SK-N-SH treated with all-trans-retinoic acid at 6 μM for 48 hours (cell line): Measurements from ENCODE around the gene CEP57L1.

Experiments used
- ATAC-seq: fragments of 200-7000 bp; cut with Tn5 transposase; 3 replicates; pipeline ENCODE4 v1.9.1; 2020; ENCODE audit warnings: mild to moderate bottlenecking, moderate library complexity
- ARNTL ChIP-seq: fragments of 450-650 bp; formaldehyde crosslinking; IDR thresholded peaks from 2 replicates; pipeline ENCODE4 v1.5.0; 2020; ENCODE audit warnings: low read depth, mild to moderate bottlenecking, moderate library complexity, borderline replicate concordance
- BACH2 ChIP-seq: fragments of 250-450 bp; sonication (Bioruptor Pico); IDR thresholded peaks from 2 replicates; pipeline ENCODE4 v1.9.0; 2021; ENCODE audit warnings: mild to moderate bottlenecking, borderline replicate concordance
- CSDC2 ChIP-seq: fragments of 250-450 bp; sonication (Bioruptor Pico); IDR thresholded peaks from 2 replicates; pipeline ENCODE4 v1.5.0; 2020; ENCODE audit warnings: mild to moderate bottlenecking, moderate library complexity
- ESRRG ChIP-seq: fragments of 250-450 bp; sonication (Bioruptor Pico); IDR thresholded peaks from 2 replicates; pipeline ENCODE4 v1.6.1; 2021; ENCODE audit warnings: mild to moderate bottlenecking
- GLIS3 ChIP-seq: fragments of 250-450 bp; sonication (Bioruptor Pico); IDR thresholded peaks from 2 replicates; pipeline ENCODE4 v1.5.0; 2020; ENCODE audit warnings: mild to moderate bottlenecking, moderate library complexity
- ISL1 ChIP-seq: fragments of 250-450 bp; sonication (Bioruptor Pico); IDR thresholded peaks from 2 replicates; pipeline ENCODE4 v2.1.2; 2022; ENCODE audit warnings: mild to moderate bottlenecking, moderate library complexity
- OSR1 ChIP-seq: fragments of 250-450 bp; sonication (Bioruptor Pico); IDR thresholded peaks from 2 replicates; pipeline ENCODE4 v1.8.0; 2022; ENCODE audit warnings: moderate library complexity, mild to moderate bottlenecking, inconsistent platforms
- PPARA ChIP-seq: fragments of 250-450 bp; sonication (Bioruptor Pico); IDR thresholded peaks from 2 replicates; pipeline ENCODE4 v1.5.0; 2020; ENCODE audit warnings: mild to moderate bottlenecking, borderline replicate concordance
- SNAI2 ChIP-seq: fragments of 250-450 bp; sonication (Bioruptor Pico); IDR thresholded peaks from 2 replicates; pipeline ENCODE4 v1.5.0; 2020; ENCODE audit warnings: mild to moderate bottlenecking, moderate library complexity
- TCF4 ChIP-seq: fragments of 250-450 bp; sonication (Bioruptor Pico); IDR thresholded peaks from 2 replicates; pipeline ENCODE4 v1.8.0; 2021; ENCODE audit warnings: mild to moderate bottlenecking, moderate library complexity, borderline replicate concordance
- TOX ChIP-seq: fragments of 250-450 bp; sonication (Bioruptor Pico); IDR thresholded peaks from 2 replicates; pipeline ENCODE4 v1.8.0; 2021; ENCODE audit warnings: mild to moderate bottlenecking, moderate library complexity, borderline replicate concordance
- TSHZ2 ChIP-seq: fragments of 250-450 bp; sonication (Bioruptor Pico); IDR thresholded peaks from 2 replicates; pipeline ENCODE4 v1.5.0; 2020; ENCODE audit warnings: mild to moderate bottlenecking, moderate library complexity
- ZC3H10 ChIP-seq: fragments of 250-450 bp; sonication (Bioruptor Pico); IDR thresholded peaks from 2 replicates; pipeline ENCODE4 v1.5.1; 2021; ENCODE audit warnings: mild to moderate bottlenecking, moderate library complexity
- ZFP3 ChIP-seq: fragments of 250-450 bp; sonication (Bioruptor Pico); IDR thresholded peaks from 2 replicates; pipeline ENCODE4 v1.5.0; 2020; ENCODE audit warnings: mild to moderate bottlenecking, moderate library complexity
- ZFP30 ChIP-seq: fragments of 450-650 bp; formaldehyde crosslinking; IDR thresholded peaks from 2 replicates; pipeline ENCODE4 v1.5.0; 2022; ENCODE audit warnings: mild to moderate bottlenecking, moderate library complexity
- ZNF565 ChIP-seq: fragments of 450-650 bp; formaldehyde crosslinking; conservative IDR thresholded peaks from 2 replicates; pipeline ENCODE4 v1.5.0; 2020; ENCODE audit warnings: low read depth, mild to moderate bottlenecking, moderate library complexity
- ZNF70 ChIP-seq: fragments of 450-650 bp; formaldehyde crosslinking; IDR thresholded peaks from 2 replicates; pipeline ENCODE4 v1.5.0; 2020; ENCODE audit warnings: mild to moderate bottlenecking, moderate library complexity
- ZNF8 ChIP-seq: fragments of 450-650 bp; formaldehyde crosslinking; IDR thresholded peaks from 2 replicates; pipeline ENCODE4 v1.5.0; 2020; ENCODE audit warnings: mild to moderate bottlenecking, moderate library complexity
- TF ChIP-seq, protein P1 (sequence below): fragments of 250-450 bp; sonication (Bioruptor Pico); IDR thresholded peaks from 2 replicates; pipeline ENCODE4 v1.8.0; 2020; ENCODE audit warnings: mild to moderate bottlenecking, moderate library complexity, borderline replicate concordance
- TF ChIP-seq, protein P2 (sequence below): fragments of 250-450 bp; sonication (Bioruptor Pico); IDR thresholded peaks from 2 replicates; pipeline ENCODE4 v1.5.1; 2021; ENCODE audit warnings: mild to moderate bottlenecking, moderate library complexity
- TF ChIP-seq, protein P3 (sequence below): fragments of 250-450 bp; sonication (Bioruptor Pico); IDR thresholded peaks from 2 replicates; pipeline ENCODE4 v1.5.1; 2020; ENCODE audit warnings: low read depth, mild to moderate bottlenecking, moderate library complexity

Gene CEP57L1

DNA sequence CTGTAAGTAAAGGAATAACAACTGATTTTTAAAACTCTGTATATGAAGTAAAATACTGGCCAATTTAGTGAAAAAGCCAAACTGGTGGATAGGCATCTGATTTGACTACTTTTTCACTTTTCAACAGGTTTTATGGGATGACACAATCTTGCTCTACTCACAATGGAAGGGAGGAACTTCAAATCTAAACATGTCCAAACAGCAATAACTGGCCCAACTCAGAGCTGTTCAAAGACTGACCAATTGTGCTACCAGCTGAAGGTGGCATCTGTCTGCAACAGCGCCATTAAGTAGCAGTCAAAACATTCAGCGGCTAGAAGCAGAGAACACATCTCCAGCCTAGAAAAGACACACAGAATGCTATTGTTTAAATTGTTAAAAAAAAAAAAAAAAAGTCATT lies 45.3 kb upstream of the CEP57L1 start:
- no peak for ATAC-seq
- TF ChIP-seq, protein P1, sequence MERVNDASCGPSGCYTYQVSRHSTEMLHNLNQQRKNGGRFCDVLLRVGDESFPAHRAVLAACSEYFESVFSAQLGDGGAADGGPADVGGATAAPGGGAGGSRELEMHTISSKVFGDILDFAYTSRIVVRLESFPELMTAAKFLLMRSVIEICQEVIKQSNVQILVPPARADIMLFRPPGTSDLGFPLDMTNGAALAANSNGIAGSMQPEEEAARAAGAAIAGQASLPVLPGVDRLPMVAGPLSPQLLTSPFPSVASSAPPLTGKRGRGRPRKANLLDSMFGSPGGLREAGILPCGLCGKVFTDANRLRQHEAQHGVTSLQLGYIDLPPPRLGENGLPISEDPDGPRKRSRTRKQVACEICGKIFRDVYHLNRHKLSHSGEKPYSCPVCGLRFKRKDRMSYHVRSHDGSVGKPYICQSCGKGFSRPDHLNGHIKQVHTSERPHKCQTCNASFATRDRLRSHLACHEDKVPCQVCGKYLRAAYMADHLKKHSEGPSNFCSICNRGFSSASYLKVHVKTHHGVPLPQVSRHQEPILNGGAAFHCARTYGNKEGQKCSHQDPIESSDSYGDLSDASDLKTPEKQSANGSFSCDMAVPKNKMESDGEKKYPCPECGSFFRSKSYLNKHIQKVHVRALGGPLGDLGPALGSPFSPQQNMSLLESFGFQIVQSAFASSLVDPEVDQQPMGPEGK = no peak
- no peak for TF ChIP-seq ZFP3 (CRISPR knock-in tag)
- no peak for TF ChIP-seq CSDC2 (CRISPR knock-in tag)
- no peak for TF ChIP-seq PPARA (CRISPR knock-in tag)
- no peak for TF ChIP-seq ZNF8 (CRISPR knock-in tag)
- no peak for TF ChIP-seq ESRRG (CRISPR knock-in tag)
- no peak for TF ChIP-seq SNAI2 (CRISPR knock-in tag)
- no peak for TF ChIP-seq ISL1
- no peak for TF ChIP-seq ZFP30 (CRISPR knock-in tag)
- TF ChIP-seq GLIS3 (CRISPR knock-in tag) = no peak
- no peak for TF ChIP-seq ARNTL (CRISPR knock-in tag)
- no peak for TF ChIP-seq ZC3H10 (CRISPR knock-in tag)

GRCh38 chr6:109050447-109051102 lies 44.7 kb upstream of the CEP57L1 start:
- no peak for TF ChIP-seq ZNF8 (CRISPR knock-in tag)
- no peak for TF ChIP-seq PPARA (CRISPR knock-in tag)
- no peak for TF ChIP-seq ZNF70
- TF ChIP-seq ZFP30 (CRISPR knock-in tag) = no peak
- no peak for TF ChIP-seq ZNF565 (CRISPR knock-in tag)
- no peak for TF ChIP-seq CSDC2 (CRISPR knock-in tag)
- TF ChIP-seq GLIS3 (CRISPR knock-in tag) = no peak
- TF ChIP-seq, protein P1 = no peak
- TF ChIP-seq ZC3H10 (CRISPR knock-in tag) = no peak
- no peak for TF ChIP-seq ISL1
- no peak for TF ChIP-seq ZFP3 (CRISPR knock-in tag)
- no peak for TF ChIP-seq TCF4 (CRISPR knock-in tag)
- TF ChIP-seq, protein P2, sequence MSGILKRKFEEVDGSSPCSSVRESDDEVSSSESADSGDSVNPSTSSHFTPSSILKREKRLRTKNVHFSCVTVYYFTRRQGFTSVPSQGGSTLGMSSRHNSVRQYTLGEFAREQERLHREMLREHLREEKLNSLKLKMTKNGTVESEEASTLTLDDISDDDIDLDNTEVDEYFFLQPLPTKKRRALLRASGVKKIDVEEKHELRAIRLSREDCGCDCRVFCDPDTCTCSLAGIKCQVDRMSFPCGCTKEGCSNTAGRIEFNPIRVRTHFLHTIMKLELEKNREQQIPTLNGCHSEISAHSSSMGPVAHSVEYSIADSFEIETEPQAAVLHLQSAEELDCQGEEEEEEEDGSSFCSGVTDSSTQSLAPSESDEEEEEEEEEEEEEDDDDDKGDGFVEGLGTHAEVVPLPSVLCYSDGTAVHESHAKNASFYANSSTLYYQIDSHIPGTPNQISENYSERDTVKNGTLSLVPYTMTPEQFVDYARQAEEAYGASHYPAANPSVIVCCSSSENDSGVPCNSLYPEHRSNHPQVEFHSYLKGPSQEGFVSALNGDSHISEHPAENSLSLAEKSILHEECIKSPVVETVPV (CRISPR knock-in tag) = no peak
- no peak for TF ChIP-seq ESRRG (CRISPR knock-in tag)
- ATAC-seq = no peak

GRCh38 chr6:109051301-109052017 lies 43.8 kb upstream of the CEP57L1 start:
- TF ChIP-seq, protein P1 = no peak
- TF ChIP-seq ESRRG (CRISPR knock-in tag) (no peak), PPARA (CRISPR knock-in tag) (no peak), ZFP3 (CRISPR knock-in tag) (no peak), CSDC2 (CRISPR knock-in tag) (no peak), OSR1 (CRISPR knock-in tag) (no peak), ZNF565 (CRISPR knock-in tag) (no peak), TSHZ2 (no peak), ZNF70 (no peak), ISL1 (no peak; the same call in 1 of the 2 replicates), ZFP30 (CRISPR knock-in tag) (no peak), SNAI2 (CRISPR knock-in tag) (no peak), TCF4 (CRISPR knock-in tag) (no peak), ZC3H10 (CRISPR knock-in tag) (no peak), BACH2 (CRISPR knock-in tag) (no peak), TOX (CRISPR knock-in tag) (no peak)
- TF ChIP-seq, protein P3, sequence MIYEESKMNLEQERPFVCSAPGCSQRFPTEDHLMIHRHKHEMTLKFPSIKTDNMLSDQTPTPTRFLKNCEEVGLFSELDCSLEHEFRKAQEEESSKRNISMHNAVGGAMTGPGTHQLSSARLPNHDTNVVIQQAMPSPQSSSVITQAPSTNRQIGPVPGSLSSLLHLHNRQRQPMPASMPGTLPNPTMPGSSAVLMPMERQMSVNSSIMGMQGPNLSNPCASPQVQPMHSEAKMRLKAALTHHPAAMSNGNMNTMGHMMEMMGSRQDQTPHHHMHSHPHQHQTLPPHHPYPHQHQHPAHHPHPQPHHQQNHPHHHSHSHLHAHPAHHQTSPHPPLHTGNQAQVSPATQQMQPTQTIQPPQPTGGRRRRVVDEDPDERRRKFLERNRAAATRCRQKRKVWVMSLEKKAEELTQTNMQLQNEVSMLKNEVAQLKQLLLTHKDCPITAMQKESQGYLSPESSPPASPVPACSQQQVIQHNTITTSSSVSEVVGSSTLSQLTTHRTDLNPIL (CRISPR knock-in tag) = no peak
- TF ChIP-seq, protein P2 (CRISPR knock-in tag) = no peak
- ATAC-seq = no peak
